Fibroblast of the conjunctiva (primary cell): ENCODE data around the gene SERPIND1.
"Not testable (repeated sequence)": the region's sequence is repeated elsewhere in the genome, so short reads cannot be mapped to it uniquely, and the experiment has no call there.

ENCODE experiments used
- DNase-seq: peaks from one replicate; pipeline ENCODE4 v3.0.0-alpha.2; 2010; ENCODE audit warnings: low read depth

Gene SERPIND1, protein sequence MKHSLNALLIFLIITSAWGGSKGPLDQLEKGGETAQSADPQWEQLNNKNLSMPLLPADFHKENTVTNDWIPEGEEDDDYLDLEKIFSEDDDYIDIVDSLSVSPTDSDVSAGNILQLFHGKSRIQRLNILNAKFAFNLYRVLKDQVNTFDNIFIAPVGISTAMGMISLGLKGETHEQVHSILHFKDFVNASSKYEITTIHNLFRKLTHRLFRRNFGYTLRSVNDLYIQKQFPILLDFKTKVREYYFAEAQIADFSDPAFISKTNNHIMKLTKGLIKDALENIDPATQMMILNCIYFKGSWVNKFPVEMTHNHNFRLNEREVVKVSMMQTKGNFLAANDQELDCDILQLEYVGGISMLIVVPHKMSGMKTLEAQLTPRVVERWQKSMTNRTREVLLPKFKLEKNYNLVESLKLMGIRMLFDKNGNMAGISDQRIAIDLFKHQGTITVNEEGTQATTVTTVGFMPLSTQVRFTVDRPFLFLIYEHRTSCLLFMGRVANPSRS

DNA sequence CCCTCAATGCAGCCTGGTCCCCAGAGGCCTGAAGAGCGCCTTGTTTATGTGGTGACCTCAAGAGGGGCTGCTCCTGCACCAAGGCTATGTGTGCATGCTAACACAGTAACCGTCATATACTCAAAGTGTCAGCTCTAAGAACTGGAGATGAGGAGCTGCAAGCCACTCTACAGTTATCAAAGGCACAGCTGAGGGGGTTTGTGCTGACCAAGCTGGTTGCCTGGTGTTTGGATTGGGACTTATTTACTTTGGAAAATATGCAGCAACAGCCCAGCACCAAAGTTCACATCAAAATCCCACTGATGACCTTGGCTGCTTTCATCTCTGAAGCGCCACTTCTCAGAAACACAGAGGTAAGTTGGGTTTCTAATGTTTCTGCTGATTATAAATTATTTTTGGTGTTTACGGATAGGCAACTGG lies at the start of gene SERPIND1:
Gene SERPIND1, plus strand, starts transcription at position 321 of the 420 bp plus-strand sequence. CDS start 5,200 bp downstream, outside the sequence.
- DNase-seq, result no peak

DNA sequence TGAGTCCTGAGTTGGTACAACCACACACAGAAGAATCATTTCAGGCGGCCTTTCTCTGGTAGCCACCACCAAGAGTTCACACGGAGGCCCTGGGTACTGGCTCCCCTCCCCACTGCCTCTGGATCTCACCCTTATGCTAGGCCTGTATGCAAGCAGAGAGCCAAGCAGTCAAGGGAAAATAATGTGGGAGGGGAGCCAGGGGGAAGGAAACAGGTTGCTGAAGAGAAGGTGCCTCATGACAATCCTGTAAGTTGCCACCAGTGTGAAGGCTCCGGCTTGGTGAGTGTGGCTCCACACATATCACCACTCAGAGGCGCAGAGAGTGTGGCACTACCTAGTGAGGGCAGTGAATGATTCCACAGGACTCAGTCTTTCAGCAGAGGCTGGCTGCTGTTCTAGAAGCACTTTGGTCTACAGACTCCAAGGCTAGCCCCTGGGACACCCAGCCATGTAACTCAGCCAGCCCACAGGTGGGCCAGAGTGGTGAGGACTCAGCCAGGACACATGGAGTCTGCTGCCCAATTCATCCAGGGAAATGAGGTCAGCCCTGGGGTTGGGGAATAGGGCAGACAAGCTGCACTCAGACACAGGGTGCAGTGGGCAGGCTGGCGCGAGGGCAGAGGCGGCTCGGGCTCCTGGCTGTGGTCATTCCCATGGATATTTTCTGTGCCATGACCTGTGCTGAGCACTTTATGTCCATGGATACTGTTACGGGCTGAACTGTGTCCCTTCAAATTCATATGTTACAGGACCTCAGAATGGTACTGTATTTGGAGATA lies 49.0 kb upstream of the SERPIND1 start:
- DNase-seq, result no peak

DNA sequence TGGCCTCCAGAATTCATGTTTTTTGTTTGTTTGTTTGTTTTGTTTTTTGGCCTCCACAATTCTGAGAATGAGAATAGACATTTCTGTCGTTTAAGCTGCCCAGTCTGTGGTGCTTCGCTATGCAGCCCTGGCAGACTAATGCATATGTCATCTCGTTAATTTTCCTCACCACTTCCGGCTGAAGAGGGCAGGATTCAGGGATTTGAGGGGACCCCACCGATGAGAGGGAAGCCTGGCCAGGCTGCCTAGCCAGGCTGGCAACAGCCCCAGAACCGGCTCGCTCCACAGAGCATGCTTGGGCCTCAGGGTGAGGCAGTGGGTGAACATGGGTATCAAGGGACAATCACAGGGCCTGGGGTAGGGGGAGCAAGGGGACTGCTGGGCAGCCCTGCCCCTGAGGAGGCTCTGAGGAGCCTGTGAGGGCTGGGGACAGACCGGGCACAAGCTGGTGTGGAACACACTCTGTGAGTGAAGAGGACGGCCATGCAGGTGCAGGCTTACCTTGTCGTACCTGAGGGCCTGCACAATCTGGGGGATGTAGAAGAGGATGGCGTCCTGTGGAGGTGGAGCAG lies 47.8 kb upstream of the SERPIND1 start:
- DNase-seq, result no peak

DNA sequence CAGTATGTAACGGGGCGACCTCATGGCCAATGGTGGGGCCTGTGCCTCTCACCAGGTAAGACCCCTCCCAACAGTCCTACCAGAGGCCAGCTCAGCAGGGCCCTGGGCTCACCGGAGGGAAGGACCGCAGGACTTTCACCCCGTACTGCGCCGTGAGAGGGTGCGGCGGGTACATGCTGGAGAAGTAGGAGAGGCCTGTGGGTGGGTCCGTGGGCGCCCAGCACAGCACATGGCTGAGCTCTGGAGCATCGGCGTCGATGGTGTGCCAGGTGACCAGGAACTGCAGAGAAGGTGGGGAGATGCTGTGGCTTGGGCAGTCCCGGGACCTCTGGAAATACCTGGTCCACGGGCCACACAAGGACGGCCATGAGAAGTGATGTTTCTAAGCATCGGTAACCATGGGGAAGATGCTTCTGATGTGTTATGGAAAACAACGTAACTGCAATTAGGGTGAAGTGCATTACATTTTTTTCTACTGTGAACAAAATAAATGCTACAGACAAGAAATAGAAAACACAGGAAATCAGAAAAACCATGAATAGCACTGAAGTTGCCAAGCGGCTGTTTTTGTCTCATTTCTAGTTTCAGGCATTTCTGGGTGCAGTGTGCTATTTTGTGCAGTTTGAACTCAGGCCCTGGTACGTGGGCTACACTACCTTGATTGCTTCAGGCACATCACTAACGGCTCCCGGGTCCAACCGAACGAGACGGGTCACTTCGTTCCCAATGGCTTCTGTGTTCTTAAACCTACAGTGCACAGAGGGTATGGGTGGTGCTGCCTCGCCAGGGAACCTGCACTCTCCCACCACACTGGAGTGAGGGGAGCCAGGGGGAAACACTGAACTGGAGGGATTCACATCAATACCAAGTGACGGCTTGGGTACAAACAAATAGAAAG lies 46.5 kb upstream of the SERPIND1 start:
- DNase-seq, result no peak

DNA sequence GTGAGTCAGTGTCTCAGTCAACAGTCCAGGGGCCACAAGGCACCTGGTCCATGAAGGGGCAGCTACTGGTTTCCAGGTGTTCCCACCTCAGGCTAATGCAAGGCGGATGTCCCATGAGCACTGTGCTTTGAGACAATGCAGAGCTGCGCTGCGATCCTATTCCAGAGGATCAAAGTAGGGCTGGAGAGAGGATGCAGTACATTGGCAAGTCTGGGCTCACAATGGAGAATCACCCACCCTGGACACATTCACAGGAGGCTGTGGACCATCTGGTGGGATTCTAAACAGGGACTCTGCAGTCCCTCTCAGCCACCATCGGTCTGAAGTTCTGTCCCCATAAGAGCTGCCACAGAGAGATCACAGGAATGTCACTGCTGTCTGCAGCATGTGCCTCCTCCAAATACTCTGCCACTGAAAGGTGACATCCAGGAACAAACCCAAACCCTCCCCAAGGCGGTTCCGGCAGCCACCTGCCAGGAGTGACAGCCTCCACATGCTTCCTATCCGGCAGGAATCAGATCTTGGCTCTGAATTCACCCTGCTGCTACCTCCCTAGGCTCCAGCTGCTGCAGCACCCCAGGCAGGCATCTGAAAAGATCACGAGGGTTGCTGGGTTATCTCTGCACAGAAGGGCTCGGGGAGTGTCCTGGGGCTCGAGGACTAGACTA lies 45.3 kb upstream of the SERPIND1 start:
- DNase-seq, result no peak

DNA sequence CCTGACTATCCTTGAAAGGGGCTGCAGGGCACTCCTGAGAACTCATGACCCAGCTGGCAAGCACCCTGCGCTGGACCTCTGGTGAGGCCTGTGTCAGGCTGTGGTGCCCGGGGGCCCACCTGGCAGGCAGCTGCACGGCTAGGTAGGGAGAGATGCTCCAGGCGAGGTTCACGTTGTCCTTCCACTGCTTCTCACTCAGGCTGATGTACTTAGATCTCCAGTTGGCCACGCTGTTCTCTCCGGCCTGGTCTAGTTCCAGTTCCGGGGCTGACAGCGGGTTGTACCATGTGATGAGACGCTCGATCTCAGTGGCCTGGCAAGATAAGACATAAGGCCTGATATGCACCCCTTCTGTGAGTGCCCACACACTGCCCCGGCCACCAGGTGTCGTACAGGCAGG lies 44.7 kb upstream of the SERPIND1 start:
- DNase-seq, result no peak

DNA sequence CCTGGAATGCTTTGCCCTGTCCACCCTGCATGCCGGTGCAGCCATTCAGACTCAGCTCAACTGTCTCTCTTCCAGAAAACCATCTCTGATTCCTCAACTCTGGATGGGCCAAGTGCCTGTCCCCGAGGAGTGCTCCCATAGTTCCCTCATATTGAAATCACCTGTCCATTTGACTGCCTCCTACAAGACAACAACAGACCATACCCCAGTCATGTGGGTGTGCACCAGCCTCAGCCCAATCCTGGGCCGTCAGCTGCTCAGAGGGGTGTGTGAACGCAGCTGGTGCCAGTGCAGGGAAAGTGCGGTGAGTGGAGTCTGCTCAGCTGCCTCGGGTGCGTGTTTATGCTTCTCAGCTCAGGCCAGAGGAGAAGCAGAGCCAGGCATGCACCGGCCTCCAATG lies 41.5 kb upstream of the SERPIND1 start:
- DNase-seq, result not testable (repeated sequence)

DNA sequence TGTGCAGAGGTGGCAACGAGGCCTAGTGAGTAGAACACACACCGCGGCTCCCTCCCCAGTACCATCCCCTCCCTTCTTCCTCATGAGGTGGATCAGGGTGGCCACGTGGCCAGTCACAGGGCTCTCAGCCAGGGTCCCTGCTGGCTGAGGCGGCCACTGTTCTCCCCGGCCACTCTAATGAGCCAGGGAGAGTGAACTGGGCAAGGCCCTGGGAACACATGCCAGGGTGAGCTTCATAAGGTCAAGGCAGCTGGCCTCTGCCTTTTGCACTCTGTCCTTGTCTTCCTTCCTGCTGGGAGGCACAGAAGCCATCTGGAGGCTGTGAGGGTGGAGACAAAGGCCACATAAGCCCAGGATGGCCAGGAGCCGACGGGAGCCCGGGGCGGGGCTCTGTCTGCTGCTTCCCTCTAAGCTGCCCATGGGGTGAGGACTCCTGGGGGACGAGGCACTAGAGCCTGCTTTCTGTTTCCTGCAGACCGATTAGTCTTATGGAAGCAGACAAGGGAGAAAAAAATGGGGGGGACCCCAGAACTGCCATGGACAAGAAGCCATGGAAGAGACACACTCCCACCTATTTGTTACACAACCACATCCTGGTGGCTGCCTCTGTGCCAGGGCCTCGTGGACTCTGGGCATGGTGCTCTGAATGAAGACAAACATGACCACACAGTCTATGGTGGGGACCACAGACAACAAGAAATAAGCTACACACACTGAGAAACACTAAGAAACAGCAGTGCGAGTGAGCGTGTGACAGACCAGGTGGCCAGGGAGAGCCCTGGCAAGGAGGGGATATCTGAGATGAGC lies 38.4 kb upstream of the SERPIND1 start:
- not testable (repeated sequence) for DNase-seq

DNA sequence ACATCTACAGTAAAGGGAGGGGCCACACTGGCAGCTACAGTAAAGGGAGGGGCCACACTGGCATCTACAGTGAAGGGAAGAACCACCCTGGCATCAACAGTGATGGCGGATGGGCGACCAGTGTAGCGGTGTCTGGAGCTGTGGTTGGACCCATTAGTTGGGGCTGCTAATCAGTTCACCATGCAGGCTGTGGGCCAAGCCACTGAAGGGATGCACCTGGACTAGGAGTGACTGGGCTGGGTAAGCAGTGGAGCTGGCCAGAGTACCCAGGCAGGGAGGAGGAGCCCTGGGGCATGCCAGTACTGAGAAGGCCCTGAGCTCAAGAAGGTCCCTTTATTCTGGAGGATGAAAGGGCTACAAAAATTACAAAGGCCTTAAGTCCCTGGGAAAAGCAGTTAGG lies 37.0 kb upstream of the SERPIND1 start:
- not testable (repeated sequence) for DNase-seq

DNA sequence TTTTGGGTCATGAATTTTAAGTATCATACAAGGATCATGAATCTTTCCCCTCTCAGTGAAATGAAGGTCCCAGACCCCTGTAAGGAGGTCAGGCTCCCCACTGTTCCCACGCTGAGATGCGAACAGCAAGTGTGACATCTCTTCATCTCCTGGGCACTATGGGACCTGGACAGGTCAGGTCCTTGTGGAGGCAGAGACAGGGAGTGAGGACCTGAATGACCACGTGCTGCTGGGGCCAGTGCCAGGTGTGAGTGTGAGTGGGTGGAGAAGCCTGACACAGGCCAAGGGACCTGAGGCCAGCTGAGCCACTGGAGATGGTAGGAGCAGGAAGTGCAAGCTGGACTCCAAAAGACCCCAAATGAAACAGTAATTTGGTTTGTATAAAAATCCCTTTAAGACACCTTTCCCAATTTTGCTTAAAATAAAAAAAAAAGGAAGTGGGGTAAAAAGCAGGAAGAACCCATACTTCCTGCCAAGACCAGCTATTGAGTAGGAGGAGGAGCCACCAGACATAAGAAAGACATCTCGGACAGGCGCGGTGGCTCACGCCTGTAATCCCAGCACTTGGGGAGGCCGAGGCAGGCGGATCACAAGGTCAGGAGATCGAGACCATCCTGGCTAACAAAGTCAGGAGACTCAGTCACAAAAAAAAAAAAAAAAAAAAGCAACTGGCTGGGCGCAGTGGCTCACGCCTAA lies 35.4 kb upstream of the SERPIND1 start:
- no peak for DNase-seq

DNA sequence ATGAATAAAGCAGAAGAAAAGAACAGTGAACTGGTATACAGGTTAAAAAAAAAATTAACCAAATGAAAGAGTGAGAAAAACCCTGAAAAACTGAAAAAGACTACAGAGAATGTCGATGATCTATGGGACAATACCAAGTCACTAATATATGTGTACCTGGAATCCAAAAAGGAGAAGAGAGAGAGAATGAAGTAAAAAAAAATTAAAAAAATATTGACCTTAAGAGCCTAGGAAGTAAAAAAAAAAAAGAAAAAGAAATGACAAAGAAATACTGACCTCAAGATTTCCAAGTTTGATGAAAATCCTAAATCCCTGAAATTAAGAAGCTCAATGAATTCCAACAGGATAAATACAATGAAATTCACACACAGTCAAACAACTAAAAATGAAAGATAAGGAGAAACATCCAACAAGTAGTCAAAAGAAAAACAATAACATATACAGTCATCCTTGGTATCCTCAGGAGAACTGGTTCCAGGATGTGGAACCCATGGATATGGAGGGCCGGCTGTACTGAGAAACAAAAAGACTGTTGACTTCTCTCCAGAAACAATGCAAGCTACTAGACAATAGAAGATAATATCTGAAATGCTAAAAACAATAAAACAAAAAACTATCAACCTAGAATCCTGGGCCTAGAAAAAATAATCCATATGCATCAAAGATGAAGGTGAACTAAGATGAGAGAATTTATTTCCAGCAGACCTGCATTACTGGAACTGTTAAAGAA lies 33.5 kb upstream of the SERPIND1 start:
- no peak for DNase-seq

DNA sequence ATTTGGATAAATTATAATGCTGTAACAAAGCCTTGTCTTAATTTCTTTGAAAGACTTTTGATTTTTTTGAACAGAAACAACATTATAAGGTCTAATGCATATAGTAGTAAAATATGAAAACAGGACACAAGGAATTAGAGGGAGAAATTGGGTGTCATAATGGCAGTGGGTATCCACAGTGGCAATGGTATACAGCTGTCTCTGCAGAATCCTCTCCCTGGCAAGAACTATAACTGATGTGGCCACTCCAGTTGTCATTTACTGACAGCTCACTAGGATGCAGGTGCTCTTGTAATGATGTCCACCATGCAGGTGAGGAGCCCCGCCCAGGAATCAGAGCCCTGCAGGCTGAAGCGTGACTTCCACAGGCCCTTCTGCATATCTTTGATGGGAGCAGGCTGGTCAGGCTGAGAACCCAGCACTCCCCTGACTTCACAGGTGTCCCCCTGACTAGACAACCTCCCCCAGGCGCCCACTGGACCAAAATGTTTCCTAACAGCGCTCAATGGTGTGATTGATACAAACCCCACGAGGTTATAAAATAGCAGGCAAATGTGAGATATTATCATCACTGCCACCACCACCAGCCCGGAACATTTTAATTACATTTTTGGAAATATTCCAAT lies 32.8 kb upstream of the SERPIND1 start:
- DNase-seq, result no peak

DNA sequence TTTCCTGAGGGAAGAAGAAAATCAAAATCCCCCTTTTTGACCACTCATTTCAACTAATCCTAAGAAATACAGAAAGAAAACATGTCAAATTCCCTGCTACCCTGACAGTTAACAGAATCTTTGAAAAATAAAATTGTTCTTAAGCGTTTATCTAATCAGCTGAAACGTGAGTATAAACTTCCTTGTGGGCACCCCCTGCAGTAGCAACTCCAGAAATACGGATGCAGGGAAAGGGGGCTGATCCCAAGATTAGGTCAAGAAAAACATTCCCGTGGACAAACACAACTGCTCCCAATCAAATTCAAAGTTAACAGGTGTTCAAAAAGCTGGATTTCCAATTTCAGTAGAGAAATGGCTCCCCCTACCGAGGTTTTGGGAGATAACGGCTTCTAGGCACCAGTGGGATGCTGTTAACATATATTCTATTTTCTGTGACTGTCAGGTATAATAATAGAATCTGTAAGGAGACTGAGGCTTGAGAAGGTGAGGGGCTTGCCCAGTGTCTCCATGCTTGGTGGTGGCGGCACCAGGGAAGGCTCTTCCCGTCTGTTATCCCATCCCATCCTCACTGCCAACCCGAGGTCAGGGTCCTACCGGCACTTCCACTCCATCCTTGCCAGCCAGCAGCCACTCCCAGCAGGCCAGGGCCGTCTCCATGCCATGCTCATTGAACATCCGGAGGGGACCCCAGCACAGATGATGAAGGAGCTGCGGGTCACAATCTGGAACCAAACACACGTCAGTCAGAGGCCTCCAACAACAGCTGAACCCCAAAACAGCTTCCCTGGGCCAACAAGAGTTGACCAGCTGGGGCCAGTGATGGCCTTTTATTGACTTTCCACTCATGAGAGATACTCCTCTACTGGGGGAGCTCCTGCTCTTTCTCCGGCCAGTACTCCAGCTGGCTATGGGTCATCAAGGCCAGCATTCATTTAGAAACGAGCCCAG lies 32.0 kb upstream of the SERPIND1 start:
- no peak for DNase-seq

DNA sequence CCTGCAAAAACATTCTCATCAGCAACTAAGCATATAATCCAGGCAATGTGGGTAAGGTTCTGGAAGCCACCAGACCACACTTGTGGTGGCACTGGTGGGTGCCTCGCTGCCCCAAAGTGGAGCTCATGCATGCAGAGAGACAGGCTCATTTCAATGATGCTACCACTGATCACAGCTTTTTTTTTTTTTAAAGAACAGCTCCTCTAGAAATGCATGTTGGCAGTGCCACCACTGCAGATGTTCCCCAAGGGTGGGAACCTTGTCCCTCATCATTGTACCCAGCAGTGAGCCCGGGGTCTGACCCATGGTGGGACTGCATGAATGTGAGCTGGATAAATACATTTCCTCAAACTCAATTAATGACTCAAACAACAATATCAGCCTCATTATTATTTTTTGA lies 31.1 kb upstream of the SERPIND1 start:
- DNase-seq, result no peak

DNA sequence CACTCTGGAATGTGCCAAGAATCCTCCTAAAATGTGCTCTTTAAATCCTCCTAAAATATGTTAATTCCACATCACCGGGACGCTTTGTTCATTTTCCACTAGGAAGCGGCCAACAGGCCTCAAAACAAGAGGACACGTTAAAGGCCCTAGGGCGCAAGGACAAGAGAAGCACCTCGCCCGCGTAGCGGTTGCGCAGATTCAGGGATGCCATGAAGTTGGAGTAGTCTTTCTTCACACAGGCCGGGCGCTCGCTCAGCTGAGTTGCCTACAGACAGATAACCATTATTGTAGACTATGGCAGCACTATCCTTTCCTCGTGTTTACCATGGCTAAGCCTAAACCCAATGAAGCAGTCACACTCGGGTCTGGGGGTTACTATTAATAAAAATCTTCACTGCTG lies 29.5 kb upstream of the SERPIND1 start:
- DNase-seq, result no peak

DNA sequence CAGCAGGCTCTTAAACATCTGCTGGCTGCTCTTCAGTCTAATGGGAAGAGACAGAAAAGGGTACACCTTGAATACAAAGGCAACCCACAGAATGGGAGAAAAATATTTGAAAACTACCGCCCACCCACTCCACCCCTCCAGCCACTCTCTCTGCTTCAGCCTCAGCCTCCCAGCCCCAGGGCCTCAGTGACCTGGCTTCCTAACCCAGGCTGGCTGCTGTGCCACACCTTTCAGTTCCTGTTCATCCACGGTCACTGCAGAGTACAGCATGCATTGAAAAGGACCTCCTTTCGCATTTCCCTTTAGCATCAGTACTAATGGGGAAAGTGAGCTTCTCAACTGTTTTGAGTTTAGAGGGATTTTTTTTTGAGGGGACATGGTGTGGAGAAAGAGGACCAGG lies 28.8 kb upstream of the SERPIND1 start:
- DNase-seq, result no peak

DNA sequence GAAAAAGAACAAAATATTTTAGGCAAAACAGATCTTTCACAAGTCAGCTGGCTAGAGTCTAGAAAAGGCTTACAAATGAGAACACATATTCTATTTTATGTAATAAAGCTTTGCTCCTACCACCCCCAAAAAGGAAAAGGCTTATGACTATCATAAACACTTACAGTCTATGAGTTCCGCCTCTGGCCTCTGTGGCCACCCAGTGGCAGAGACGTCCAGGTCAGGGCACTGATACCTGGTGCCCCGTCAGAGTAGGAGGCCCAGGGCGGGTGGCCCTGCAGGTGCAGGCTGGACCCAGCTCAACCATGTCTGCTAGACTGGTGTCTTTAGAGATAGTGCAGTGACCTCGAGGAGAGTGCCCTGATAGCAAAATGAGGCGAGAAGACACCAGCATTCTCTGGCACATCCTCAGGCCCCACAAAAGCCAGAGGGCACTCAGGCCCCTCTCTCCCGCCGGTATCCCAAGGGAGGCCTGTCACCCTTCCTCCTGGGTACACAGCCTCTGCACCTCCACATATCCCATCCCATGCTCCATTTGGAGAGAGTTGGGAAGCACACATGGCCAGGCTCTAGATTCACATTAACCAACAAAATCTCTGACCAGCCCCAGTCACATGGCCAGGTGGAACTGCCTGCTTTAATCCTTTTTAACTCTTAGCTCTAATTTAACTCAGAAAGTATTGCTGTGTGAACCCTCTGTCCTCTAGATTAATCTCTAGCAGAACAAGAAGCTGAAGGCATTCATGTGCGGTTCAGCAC lies 27.3 kb upstream of the SERPIND1 start:
- no peak for DNase-seq
